CD4-positive, alpha-beta T cell treated with Interleukin-2 at 100 ng/mL for 4 hours (primary cell): ENCODE measurements around the gene PDE6A.
A peak's percentile ranks its signal among the peaks of the same experiment; 100 is the strongest.

Source experiments
- DNase-seq: peaks from one replicate; pipeline ENCODE4 v3.0.0-alpha.2; 2020; ENCODE audit warnings: low spot score

The PDE6A gene

DNA sequence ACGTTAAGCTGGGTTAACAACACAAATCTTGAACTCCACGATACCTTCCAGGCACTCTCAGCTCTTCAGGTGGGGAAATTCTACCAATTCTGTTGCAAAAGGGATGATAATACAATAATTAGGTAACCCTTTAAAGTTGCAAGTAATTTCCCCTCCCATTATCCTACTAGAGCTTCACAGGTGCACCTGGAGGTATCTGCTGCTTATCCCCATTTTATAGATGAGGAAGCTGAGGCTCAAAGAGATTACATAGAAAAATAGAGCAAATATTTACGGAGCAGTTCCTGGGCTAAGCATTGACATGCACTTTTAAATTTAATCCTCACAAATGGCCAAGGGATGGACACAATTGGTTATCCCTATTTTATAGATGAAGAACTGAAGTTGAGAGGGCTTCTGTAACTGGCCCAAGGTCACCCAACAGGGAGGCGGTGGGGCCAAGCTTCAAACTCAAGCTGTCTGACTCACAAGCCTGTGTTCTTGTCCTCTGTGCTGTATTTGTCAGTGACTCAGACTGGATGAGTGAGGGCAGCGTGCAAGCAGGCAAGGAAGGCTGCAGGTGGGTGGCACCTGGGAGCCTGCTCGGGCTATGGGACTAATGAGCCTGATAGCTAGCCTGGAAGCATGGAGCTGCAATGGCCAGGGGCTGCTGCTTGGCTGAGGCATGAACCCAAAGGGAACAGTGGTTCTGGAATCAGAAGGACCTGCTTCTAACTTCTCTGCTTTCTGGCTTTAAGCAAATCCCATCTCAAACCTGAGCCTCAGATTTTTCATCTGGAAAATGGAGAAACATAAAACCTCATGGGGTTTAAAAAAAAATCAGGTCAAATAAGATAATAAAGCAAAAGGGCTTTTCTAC is 105.5 kb downstream of the PDE6A start:
- no peak for DNase-seq

DNA sequence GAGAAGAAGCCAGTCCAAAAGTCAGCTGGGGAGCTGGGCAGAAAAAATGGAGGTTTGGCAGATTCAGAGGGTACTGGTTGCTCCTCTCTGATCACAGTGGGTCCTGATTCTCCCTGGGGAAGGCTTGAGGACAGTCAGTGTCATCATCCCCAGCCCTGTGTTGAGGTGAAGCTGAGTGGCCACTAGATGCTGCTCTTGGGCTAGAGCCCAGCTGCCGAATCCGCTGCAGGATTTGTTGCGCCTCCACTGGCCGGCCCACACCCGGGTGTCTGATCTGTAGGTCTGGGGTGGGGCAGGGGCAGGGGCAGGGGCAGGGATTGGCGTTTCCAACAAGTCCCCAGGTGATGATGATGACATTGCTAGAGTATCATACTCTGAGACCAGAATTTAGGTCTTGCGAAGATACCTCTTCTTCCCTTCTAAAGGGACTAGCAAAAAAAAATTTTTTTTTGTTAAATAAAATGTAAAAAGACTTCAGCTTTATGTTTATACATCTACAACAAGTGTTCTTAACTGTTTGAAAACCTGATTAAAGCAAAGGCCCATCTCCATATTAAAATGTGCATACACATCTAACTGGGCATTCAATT is 106.8 kb downstream of the PDE6A start:
- DNase-seq, result no peak

DNA sequence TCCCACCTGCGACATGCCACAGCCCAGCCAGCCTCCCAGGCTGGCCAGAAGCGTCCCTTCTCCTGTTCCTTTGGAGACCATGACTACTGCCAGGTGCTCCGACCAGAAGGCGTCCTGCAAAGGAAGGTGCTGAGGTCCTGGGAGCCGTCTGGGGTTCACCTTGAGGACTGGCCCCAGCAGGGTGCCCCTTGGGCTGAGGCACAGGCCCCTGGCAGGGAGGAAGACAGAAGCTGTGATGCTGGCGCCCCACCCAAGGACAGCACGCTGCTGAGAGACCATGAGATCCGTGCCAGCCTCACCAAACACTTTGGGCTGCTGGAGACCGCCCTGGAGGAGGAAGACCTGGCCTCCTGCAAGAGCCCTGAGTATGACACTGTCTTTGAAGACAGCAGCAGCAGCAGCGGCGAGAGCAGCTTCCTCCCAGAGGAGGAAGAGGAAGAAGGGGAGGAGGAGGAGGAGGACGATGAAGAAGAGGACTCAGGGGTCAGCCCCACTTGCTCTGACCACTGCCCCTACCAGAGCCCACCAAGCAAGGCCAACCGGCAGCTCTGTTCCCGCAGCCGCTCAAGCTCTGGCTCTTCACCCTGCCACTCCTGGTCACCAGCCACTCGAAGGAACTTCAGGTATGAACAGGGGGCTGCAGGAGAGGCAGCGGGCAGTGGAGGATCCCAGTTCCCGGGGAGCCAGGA is 108.0 kb downstream of the PDE6A start:
- DNase-seq, result no peak

DNA sequence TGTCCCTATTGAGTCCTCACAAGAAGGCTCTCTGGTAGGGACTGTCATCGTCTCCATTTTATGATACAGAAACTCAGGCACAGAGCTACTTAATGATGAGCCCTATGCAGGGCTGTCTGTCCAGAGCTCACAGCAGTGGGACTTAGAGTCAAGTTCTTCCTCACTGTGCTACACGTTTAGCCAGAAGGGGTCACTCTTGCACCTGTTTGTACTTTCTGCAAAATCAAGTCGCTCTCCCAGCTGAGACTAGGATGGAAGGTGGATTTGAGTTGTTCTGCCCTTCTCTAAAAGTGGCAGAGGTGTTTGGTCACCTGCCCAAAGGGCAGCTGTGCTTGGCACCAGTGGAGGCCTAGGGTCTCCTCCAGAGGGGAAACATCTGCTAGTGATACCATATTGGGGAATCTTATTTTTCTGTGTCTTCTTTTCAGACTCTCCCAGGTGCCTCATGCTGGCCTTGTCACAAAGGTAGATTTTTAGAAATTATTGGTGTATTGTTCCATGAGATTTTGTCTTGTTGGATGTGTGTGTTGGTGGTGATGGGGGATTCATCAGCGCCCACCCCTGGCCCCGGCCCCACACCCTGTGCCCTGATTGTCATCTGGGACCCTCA is 110.2 kb downstream of the PDE6A start:
- DNase-seq, result peak; percentile 58

DNA sequence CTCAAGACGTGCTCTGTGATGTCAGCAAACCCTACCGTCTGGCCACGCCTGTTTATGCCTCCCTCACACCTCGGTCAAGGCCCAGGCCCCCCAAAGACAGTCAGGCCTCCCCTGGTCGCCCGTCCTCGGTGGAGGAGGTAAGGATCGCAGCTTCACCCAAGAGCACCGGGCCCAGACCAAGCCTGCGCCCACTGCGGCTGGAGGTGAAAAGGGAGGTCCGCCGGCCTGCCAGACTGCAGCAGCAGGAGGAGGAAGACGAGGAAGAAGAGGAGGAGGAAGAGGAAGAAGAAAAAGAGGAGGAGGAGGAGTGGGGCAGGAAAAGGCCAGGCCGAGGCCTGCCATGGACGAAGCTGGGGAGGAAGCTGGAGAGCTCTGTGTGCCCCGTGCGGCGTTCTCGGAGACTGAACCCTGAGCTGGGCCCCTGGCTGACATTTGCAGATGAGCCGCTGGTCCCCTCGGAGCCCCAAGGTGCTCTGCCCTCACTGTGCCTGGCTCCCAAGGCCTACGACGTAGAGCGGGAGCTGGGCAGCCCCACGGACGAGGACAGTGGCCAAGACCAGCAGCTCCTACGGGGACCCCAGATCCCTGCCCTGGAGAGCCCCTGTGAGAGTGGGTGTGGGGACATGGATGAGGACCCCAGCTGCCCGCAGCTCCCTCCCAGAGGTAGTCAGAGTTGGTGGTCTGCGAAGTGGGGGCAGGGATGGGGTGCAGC is 111.3 kb downstream of the PDE6A start:
- no peak for DNase-seq

DNA sequence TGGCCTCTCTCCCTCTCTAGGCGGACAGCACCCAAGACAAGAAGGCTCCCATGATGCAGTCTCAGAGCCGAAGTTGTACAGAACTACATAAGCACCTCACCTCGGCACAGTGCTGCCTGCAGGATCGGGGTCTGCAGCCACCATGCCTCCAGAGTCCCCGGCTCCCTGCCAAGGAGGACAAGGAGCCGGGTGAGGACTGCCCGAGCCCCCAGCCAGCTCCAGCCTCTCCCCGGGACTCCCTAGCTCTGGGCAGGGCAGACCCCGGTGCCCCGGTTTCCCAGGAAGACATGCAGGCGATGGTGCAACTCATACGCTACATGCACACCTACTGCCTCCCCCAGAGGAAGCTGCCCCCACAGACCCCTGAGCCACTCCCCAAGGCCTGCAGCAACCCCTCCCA is 112.0 kb downstream of the PDE6A start:
- no peak for DNase-seq

DNA sequence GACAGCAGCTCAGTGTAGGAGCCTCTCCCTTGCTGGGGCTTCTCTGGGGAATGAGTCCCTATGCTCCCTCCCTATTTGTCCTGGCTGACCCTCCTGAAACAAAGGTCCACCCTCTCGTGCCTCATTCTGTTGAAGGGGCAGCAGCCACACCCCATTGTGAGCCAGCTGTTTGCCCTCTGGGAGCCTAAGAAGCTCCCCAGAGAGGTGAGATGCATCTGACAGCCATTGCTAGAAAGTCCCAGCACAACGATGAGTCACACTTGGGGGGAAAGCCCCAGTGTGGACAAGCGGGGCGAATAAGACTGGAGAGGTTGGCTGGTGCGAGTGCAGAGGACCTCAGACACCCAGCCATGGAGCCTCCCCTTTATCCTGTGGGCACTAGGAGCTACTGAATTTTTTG is 113.1 kb downstream of the PDE6A start:
- peak; percentile 12 for DNase-seq

DNA sequence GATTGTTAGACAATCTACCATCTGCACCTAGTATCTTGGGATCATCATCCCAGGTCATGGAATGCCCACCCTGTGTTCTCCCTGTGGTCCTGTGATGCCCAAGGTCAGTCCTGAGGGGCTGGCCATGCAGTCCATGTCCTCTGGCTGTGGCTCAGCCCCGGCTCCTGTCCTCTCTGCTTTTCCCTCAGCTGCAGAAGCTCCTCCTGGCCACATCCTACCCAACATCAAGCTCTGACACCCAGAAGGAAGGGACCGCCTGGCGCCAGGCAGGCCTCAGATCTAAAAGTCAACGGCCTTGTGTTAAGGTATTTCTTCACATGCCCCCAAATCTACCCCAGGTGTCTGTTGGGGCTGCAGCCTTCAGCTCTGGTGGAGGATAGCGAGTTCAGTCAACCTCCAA is 114.0 kb downstream of the PDE6A start:
- DNase-seq, result no peak

DNA sequence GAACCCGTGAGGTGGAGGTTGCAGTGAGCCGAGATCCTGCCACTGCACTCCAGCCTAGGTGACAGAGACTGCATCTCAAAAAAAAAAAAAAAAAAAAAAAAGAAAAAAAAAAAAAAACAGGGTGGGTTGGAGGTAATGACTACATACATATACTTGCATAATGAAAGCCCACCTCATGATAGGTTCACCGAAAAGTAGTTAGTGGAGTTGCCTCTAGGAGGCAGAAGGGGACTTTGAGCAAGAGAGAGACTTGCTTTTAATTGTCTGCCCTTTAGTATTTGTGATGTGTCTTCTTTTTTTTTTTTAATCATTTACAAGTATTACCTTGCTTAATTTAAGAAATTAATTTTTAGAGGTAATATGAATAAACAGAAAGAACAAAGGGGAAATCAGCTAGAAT is 114.6 kb downstream of the PDE6A start:
- DNase-seq, result no peak

DNA sequence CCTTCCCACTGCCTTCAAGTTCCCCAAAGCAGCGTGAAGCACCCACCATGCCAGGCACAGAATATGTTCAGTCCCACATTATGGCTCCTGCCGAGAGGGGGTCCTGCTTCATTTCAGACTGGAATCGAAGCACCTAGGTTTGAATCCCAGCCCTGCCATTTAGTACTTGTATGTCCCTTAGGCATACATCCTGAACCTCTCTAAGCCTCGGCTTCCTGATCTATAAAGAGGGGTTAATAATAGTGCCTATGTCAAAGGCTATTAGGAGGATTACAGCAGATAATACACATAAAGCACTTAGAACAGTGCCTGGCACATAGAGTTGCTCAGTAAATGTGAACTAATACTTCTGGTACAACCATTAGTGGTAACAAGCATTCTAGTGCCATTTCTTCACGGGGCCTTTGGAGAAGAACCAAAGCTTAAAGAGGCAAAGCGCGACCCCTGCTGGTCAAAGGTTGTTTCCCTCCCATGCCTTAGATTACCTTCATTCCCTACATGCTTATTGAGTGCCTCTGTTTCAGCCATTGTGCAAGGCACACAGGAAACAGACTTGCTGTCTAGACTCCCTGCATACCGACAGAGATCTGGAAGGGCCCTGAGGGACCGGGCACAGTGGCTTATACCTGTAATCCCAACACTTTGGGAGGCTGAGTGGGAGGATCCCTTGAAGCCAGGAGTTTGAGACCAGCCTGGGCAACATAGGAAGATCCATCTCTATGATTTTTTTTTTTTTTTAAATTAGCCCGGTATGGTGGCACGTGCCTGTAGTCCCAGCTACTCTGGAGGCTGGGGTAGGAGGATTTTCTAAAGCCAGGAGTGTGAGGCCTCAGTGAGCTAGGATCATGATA is 116.2 kb downstream of the PDE6A start:
- peak; percentile 77 for DNase-seq

DNA sequence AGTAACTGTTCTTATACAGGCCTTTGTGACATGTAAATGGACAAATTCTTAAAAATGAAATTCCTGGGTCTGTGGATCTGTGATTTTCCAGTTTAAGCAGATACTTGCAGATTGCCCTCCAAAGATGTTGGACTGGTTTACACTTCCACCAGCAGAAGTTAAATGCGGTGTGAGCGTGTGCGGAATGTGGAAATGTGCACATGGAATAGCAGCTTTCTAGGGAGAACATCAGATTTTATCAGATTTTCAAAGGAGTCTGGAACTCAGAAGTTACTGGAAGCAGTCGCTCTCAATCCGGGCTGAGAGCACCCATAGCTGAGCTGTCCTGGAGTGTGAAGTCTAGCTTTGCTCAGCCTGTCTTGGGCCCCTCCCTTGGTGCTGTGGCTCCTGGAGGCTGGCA is 117.0 kb downstream of the PDE6A start:
- DNase-seq, result no peak

DNA sequence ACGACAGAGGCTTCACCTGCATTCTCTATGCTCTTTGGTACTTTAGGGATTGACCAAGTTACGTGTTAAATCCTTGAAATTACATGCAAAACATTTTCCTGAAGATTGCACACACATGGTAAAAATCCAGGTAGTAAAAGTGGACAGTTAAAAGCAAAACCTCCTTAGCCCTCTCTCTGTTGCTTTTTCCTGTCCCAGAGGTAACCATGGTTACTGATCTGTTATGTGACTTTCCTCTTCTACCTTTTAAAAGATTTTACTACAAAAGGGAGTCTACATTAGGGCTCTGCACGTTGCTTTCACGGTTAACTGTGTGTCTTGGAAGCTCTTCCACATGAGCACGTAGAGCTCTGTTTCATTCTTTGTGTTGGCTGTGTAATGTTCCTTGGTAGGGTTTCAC is 117.5 kb downstream of the PDE6A start:
- DNase-seq, result no peak

DNA sequence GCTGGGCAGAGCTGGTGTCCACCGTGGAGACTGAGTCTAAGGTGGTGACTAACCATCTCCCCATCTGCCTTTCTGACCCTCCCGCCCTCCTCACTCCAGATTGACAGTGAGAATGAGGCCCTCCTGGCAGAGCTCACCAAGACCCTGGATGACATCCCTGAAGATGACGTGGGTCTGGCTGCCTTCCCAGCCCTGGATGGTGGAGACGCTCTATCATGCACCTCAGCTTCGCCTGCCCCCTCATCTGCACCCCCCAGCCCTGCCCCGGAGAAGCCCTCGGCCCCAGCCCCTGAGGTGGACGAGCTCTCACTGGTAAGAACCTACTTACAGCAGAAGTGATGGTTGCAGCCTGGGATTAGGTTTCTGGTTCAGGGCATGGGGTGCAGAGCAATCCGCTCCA is 118.0 kb downstream of the PDE6A start:
- no peak for DNase-seq

DNA sequence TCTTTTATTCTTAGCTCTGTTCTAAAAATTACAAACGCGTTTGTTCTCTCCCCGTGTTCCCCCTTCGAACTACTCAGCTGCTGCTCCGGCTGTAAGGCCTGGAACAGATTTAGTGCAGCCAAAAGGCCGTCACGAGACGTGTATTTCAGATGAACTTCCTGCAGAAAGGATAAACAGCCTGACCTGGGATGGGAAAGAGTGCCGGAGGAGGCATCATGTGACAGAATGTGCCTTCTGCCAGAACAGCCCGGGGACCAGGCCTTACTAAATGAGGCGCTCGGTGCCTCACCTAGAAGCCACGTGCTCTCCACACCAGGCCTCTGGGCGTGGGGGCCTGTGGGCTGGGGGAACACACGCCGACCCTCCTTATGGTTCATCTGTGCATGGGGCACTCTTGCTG is 119.7 kb downstream of the PDE6A start:
- no peak for DNase-seq

DNA sequence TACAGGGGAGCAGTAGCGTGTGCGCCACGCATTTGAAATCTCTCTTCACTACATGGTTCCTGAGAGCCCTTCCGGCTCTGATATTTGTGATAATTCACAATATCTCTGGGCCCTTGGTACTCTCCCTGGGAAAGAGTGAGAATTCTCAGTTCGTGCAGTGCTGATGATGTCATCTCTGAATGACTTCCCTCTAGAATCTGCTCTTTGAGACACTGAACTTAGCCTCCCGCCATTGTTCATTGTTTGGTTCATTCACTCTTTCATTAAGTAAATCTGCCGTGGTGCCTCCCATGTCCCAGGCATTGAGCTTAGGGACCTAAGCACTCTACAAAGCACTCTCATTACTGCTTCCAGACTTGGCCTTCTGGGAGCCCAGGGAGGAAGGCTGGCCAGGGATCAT is 120.5 kb downstream of the PDE6A start:
- DNase-seq, result no peak

DNA sequence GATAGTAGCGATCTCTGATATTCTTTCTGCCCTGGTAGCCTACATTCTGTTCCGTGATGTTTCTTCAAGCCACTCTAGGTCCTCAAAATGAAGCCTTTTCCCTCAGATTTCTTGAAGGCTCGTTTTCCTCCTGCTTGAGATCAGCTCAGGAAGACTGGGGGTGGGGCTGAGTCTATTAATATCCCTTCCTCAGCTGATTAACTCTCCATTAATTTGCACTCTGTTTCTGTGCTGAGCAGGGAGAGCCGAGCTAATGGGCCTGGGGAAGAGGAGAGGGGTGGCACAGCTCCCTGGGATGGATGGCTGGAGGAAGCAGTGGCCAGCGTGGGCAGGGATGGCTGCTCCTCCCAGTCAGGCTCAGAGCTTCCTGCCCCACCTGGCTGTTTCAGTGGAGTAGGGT is 121.2 kb downstream of the PDE6A start:
- no peak for DNase-seq

DNA sequence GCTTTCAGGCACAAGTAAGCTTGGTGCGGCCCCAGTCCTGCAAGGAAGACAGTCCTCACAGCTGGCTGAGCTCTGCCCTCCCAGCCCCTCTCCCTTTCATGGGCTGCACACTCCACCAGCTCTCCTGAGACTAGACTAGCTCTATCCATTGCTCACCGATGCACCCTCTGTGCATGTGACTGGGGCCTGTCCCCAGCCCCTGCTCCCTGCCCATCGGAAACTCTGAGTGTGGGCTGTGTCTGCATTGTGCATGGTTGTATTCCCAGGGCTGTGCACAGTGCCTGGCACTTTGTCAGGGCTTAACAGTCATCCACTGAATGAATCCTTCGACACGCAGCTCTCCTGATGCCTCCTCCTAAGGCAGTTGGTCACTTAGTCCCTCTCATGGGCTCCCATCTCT is 122.3 kb downstream of the PDE6A start:
- no peak for DNase-seq

DNA sequence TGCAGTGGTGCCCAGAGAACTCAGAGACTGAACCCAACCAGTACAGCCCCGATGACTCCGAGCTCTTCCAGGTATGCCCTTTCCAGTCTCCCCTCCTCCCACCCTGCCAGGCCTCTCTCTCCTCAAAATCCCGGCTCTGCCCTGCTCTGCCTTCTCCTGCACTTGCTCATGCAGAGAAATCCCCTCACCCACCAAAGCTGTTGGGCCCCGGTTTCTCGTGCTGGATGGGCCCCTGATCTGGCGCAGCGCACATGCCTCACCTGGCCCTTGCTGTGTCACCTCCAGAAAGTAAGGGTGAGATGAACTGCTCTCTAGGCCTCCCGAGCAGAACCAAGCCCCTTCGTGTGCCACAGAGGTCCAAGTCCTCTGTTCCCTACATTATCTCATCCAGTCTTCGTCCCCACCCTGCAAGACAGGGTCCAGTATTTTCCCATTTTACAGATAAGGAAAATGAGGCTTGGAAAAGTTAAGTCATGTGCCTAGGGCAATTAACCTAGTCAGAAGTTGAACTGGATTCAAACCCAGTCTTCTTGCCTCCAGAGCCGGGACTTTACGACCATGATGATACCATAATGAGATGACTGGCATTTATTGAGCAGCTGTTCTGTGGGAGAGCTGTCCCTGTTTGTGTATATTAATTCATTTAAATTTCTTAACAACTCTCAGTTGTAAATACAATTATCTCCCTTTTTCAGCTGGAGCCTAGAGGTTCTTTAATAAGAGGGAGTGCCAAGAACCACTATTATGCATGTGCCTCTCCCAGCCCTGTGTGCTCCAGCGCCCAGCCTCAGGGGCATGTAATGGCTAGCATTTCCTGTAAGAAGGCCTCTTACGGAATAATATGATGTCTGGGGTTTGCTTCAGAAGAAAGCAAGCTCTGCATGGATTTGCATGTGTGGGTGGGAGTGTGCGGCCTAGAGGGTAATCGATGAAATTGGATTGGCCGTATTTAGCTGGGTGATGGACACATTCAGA is 123.8 kb downstream of the PDE6A start:
- DNase-seq, result no peak

DNA sequence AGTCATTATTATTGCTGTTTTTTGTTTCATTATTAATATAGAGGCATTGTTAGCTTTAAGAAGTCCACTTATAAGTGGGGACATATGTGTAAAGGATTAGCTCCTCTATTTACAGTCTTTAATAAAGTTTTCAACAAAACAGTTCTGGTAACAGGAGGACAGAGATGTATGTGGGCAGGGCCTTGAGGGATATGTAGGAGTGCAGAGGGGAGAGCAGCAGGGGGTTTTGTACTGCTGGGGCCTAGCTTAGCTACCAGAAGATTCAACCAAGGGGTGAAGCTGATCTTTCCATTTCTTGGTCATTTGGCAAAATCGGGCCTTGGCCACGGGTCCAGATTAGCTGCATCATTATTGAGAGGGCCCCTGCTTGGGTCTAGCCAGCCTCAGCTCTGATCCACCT is 124.6 kb downstream of the PDE6A start:
- no peak for DNase-seq

DNA sequence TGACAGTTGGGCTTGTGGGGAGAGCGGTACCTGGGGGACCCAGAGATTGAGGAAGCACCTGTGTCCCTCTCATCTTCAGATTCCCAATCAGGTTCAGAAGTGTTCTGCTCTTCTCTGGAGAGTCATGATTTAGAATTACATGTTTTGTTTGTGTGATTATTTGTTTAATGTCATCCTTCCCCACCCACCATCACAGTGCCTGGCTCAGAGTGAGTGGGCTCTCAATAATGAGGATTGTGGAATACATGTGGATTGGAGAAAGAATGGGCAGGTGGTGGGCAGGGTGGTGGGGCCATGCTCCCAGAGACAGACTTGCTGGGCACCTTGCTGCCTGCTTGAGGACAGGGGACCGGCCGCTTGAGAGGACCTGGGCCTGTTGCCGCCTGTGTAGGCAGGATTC is 126.5 kb downstream of the PDE6A start:
- DNase-seq, result no peak
